A204.1 (cell line): ENCODE results near the gene A1CF.
"Not testable (repeated sequence)": the region's sequence is repeated elsewhere in the genome, so short reads cannot be mapped to it uniquely, and the experiment has no call there.

Source experiments
- FAIRE-seq: peaks from 2 replicates; lab custom pipeline; 2012; peaks lifted over from hg19 to GRCh38; lab: Jason Lieb, UNC

A1CF gene, protein sequence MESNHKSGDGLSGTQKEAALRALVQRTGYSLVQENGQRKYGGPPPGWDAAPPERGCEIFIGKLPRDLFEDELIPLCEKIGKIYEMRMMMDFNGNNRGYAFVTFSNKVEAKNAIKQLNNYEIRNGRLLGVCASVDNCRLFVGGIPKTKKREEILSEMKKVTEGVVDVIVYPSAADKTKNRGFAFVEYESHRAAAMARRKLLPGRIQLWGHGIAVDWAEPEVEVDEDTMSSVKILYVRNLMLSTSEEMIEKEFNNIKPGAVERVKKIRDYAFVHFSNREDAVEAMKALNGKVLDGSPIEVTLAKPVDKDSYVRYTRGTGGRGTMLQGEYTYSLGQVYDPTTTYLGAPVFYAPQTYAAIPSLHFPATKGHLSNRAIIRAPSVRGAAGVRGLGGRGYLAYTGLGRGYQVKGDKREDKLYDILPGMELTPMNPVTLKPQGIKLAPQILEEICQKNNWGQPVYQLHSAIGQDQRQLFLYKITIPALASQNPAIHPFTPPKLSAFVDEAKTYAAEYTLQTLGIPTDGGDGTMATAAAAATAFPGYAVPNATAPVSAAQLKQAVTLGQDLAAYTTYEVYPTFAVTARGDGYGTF

DNA sequence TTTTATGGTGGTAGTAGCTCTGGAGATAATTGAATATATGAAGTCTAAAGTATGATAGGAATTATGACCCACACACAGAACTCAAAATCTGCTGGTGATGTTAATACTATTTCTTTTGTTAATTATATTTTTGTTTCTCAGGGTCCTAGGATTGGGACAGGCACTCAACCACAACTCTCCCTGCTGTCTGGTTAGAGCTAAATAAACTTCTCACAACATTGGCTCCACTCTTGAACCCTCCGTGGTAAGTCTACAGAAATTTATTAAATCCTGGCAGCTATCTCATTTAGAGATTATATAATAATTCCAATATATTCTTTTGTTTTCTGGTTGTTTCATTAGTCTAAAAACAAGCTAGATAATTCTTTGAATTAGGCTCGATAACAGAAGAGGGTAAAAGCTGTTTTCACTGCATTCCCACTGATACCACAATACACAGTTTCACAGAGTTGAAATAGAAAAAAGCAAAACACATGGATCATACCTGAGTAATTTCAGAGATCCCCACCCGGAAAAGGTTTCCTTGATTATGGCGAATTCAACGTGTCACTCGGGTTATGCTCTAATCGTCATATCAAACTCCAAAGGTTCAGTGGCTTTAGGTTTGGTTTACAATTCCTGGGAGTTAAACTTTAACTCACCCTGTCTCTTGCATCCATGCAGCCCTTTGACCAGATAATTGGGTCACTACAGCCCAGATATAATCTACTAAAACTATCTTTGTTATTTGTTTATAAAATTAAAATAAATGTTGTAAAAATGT lies at the start of gene A1CF:
TSS of gene A1CF (minus strand) at position 531 of the 763 bp plus-strand sequence. CDS start 25,687 bp downstream, outside the sequence.
- FAIRE-seq: no peak

DNA sequence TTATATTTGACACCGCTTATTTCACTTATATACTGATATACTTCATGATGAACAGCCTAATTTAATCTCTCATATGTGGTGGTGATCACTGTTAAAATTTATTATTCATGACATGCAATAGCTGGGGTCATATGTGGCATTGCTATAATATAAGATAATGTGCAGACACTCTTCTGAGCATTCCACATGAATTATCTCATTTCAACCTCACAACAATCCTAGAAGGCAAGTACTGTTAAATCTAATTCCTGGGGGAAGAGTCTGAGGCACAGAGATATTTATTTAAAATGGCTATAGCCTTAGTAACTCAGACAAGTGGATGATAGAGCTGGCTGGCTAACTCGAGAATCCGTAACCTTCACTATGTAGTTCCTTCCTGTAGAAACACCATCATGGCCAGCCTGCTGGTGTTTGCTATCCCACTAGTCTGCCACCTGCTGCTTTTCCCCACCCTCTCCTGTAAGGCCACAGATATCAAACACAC lies 46.6 kb upstream of the A1CF start:
- FAIRE-seq: no peak

DNA sequence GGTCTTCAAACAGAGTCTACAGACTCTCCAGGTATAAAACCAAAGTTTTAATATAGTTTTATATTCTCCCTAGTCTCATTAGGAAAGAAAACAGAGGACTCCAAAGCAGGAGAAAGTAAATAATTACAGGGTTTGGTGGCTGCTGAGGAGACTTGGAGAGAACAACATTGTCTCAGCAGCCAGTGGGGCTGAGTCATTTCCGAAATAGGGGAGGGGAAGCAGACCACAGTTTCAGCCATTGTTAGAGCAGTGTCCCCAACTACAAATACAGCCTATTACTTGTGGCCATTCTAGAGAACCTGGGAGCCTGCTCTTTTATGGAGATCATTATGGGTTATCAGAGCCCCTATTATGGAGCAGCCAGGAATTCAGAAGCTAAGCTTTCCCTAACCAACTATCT lies 44.2 kb upstream of the A1CF start:
- FAIRE-seq: no peak

DNA sequence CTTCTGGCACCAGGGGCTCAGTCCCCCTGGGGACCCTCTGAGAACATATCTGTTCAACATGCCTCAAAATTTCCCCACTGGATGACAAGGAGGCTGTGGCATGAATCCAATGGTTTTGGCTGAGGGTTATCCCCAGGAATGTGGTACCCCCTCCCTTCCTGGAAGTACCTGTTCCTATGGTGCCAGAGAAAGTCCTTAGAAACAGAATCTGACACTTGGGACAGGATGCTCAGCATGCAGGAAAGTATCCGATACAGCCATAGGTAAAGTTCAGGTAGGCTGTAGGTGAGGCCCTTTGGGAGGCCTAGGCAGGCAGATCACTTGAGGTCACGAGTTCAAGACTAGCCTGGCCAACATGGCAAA lies 42.7 kb upstream of the A1CF start:
- no peak for FAIRE-seq

DNA sequence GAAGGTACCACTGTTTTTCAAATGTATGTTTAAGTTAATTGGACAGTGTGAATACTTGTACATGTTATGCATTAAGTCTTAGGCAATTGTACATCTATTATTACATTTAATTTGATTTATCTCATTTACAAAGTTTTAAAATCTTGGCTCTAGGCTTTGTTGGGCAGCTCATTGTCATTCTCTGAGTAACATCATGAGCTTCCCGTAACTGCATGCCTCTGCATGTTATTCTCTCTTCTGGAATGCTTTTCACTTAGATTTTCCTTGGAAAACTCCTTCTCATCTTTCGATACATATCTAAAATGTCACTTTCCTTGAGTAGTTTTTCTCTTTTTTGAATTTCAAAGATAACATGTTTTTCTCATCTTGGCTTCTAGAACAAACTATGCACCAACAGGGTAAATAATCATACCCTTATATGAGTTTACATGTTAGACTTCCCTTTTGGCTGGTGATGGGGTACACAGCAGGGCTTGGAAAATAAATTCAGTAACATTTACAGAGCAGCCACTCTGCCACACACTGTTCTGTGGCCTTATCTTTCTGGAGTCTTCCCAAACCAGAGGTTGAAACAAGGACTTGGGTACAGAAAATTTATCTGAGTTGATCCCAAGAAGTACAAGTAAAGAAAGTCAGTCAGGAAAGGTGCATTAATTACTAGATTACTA lies 42.2 kb upstream of the A1CF start:
- no peak for FAIRE-seq

DNA sequence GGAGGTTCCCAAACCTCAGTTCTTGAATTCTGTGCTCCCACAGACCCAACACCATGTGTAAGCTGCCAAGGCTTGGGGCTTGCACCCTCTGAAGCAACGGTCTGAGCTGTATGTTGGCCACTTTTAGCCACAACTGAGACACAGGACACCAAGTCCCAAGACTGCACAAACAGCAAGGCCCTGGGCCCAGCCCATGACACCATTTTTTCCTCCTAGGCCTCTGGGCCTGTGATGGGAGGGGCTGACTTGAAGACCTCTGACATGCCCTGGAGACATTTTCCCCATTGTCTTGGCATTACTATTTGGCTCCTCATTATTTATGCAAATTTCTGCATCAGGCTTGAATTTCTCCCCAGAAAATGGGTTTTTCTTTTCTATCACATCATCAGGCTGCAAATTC lies 38.0 kb upstream of the A1CF start:
- not testable (repeated sequence) for FAIRE-seq

DNA sequence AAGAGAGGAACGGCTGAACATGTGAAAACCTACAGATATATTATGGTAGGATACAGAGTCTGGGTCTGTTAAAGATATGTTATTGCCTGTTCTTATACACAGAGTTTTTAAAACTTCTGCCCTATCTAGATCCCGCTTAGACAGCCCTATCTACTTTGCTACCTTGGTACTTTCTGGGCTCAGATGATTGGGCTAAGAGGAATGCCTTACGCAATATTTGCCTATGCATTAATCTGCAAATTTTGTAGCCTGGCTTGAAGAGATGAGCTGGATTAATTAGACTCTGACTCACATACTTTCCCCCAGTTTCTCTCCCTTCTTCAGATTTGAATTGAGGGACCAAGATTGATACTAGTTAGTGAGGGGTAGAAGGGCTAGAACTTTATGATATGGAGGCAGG lies 33.6 kb upstream of the A1CF start:
- FAIRE-seq: no peak

DNA sequence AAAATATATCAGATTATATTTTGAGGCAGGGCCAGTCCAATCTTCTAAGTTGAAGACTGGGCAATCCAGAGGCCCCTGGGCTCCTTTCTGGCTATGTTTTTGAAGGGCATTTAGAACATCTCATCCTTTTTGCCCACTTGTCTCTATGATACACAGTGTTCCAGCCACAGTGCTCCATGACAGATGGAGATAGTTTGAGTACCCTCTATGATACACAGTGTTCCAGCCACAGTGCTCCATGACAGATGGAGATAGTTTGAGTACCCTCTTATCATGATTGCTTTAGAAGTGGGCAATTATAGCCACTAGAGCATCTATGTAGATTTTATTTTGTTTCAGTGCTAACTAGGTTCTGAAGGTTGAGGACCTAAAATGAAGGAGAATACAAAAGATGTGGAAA lies 33.1 kb upstream of the A1CF start:
- FAIRE-seq: no peak

DNA sequence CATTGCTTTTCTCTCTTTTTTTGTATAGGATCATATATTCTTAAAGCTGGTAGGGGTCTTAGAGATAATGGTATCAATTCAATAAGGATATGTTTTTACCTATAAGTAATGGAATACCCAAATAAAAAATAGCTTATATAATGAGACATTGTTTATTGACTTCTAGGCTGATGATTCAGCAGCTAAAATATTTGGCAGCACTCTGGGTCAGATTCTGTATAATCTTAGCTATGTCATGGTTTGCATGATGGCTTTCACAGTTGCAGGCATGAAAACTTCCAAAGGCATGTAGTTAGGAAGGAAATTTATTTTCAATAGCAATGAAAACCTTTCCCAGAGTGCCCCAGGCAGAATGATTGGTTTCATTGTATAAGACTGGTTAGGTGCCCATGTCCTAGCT lies 32.1 kb upstream of the A1CF start:
- no peak for FAIRE-seq

DNA sequence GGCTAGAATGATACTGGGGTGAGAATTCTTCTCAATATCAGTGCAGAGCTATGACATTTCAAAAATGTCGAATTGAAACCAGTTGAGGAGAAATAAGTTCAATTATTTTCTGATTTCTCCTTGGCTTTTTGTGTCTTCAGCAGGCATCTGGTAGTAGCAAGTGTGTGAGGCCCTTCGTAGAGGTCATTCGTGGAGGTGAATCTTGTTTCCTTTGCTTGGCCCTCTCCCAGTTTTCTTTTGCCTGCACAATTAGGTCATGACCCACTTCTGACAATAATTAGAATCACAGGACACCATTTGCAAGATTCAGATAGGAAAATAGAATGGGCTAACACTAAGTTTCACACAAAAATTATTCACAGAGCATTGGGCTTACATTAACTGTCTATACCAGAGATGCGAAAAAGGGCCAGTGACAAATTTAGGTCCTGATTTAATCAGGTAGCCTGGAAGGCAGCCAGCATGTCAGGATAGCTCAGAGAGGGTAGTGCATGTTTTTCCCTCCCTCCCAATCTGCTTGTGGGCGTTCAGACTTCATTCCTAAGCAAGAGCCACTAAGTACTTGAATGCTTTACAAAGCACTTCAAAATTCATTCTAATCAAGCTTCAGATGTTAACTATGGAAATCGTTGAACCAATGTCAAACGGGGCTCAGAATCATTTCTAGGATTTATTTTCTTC lies 24.0 kb upstream of the A1CF start:
- no peak for FAIRE-seq

DNA sequence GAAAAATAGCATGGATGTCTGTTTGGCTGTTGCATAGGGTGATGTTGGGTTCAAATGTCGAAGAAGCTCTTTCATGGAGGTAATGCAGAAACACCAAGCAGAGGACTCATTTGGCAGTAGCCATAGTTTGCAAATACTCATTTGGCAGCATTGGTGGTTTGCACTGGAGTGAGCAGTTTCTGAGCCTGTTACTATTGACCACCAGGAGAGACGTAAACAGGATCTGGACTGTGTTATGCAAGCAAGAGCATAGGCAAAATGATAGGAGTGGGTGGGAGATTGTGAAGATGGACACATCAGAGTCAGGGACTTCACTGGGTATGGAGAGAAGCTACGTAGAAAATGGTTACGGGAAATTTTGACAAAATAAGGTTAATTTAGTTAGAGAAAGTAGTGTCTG lies 22.9 kb upstream of the A1CF start:
- no peak for FAIRE-seq

DNA sequence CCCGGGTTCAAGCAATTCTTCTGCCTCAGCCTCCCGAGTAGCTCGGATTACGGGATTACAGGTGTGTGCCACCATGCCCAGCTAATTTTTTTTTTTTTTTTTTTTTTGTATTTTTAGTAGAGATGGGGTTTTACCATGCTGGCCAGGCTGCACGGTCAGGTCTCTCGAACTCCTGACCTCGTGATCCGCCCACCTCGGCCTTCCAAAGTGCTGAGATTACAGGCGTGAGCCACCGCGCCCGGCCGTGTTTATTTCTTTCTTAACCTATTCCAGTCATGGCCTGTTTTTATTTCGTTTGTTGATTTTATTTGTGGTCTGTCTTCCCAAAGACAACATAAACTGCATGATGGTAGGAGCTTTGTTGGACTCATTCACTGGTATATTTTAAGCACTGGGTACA lies 20.4 kb upstream of the A1CF start:
- not testable (repeated sequence) for FAIRE-seq

DNA sequence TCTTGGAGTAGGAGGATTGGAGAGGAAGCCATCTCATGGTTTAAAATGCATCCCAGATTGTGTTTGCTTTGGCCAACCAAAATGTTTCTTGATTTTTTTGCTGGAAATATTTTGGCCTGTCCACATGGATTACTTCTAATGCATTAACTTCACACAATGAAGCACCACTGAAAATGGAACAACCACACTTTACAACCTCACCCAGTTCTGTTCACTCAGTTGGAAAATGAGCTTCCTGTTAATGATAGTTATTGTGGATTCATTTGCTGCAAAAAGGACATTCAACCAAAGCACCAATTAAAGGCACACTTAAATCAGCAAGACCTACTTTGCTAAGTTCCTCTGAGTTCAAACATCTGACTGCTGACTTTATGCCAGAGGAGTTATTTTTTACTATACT lies 11.3 kb upstream of the A1CF start:
- no peak for FAIRE-seq

DNA sequence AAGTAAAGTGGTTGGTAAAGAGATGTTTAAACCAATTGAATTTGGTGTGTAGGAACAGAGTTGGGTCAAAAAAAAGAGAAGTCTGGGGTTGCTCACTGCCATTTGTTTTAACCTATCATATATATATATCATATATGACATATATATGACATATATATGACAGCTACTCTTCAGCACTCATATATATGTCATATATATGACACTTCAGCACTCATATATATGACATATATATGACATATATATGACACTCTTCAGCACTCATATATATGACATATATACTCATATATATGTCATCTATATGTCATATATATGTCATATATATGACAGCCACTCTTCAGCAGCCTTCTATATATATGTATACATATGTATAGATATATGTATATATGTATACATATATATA lies 8.9 kb upstream of the A1CF start:
- FAIRE-seq: no peak

DNA sequence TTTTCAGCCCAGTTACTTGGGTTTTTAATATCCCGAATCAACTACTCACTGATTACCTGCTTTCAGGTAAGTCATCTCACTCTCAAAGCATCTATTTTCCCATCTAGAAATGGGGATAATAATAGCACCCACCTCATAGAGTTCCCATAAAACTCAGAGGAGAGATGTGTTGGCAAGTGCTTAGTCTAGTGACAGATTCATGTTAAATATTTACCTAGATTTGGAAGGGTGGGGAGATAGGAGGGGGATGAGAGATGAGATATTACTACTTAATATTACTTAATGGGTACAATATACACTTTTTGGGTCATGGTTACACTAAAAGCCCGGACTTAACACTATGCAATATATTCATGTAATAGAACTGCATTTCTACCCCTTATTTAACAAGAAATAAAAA lies 7.0 kb upstream of the A1CF start:
- FAIRE-seq: no peak

DNA sequence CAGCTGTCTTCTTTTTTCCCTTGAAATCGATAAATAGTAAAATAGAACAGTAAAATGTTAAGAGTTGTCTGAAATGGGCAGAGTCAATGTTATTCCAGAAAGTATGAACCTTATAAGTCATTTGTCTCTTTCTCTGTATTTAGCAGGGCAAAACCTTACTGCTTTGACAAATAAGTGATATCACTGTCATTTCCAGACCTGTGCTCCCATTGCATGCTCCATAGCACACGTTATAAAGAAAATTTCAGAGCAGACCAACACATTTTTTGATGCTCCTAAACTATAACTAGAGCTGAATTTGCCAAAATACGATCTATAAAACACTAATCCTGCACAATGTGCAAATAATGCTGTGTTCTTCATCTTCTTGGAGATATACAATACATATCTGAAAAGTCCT lies 1.1 kb downstream of the A1CF start:
- no peak for FAIRE-seq

DNA sequence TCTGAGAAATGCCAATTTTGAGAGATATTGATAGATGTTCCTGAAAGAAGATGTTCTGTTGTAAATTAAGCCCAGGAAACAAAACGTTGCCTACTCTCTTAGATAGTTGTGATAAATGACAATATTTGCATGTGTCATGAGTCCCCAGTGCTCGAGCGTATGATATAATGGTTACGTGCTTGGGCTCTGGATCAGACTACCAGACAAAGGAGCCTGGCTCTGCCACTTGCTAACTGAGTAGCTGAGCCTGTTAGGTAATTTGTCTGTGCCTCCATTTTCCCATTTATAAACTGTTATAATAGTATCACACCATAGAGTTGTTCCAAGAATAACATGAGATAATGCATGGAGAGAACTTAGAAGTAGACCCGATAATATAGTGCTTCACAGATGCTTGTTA lies 1.8 kb downstream of the A1CF start:
- FAIRE-seq: no peak

DNA sequence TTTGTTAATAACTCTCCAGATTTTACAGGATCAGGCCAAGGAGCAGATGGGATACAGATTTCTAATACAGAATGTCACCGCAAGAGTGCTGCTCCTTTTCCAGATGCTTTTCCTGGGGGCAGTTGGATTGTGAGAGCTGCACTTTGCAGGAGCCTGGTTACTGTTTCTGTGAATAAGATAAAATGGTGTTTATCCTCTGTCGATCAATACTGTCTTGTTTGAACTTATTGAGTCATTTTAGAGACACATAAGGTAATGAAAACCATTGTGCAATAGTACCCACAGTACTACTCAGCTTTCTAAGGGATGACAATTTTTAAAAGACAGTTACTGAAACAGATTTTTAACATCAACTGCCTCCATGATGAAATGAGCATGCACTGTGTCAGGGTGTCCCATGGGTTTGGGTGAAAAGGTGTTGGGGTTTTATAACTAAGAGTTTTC lies 2.9 kb downstream of the A1CF start:
- FAIRE-seq: no peak

DNA sequence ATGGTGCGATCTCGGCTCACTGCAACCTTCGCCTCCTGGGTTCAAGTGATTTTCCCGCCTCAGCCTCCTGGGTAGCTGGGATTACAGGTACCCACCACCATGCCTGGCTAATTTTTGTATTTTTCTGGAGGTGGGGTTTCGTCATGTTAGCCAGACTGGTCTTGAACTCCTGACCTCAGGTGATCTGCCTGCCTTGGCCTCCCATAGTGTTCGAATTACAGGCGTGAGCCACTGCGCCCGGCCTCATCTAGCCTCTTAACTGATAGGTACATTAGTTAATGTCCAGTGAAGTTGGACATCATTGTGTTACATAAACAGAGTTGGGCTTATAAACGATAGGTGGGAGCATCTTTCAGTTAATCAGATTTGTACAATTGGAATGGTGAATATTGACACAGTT lies 4.4 kb downstream of the A1CF start:
- FAIRE-seq: not testable (repeated sequence)

DNA sequence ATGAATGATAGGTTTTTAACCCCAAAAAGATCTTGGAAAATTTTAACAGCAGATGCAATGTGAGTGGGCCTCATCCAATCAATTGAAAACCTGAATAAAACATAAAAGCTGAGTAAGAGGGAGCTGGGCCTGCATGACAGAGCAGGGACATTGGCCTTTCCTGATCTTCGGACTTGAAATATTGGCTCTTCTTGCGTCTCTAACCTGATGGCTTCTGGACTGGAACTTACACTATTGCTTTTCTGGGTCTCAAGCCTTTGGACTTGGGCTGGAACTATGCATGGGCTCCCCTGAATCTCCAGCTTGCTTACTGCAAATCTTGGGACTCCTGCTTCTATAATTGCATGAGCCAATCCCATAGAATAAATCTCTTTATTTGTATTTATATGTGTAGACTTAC lies 9.0 kb downstream of the A1CF start:
- FAIRE-seq: no peak

DNA sequence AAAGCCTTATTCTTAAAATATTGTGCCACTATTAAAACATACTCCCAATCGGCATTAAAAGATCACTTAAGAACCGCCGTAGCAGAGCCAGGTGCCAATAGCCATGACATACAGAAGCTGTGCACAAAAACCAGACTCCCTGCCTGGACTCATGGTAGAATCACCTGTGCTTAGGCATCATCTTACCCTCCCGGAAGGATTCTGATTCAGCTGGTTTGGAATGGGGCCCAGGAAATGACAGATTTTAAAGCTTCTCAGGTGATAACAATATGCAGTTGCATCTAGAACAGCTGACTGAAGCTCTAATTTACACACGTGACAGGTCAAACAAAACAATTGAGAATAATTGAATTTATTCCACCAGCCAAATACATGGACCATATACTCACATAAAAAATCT lies 10.7 kb downstream of the A1CF start:
- FAIRE-seq: no peak

DNA sequence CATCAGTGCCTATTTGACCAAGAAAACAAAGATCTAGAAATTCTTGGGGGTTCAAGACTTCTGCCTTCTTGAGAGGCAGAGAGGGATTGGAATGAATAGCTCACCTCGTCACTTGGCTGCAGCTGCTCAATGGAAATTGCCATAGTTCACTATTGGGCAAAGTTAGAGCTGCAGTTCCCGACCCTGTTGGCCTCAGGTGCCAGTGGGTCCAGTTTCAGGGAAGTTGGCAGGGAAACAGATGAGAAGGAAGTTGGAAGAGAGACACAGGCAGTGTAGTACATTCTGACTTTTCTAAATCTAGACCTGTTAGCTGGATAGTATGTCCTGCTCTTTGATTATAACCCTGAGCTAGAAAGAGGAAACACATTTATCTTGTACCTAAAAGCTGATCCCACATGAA lies 19.1 kb downstream of the A1CF start:
- no peak for FAIRE-seq
